G401.6 (cell line): Measurements from ENCODE around the gene C1QTNF6.

ENCODE experiments used
- FAIRE-seq: peaks from 2 replicates; lab custom pipeline; 2012; peaks lifted over from hg19 to GRCh38; lab: Jason Lieb, UNC

Gene C1QTNF6

GRCh38 chr22:37190262-37190780 lies 2.3 kb upstream of the C1QTNF6 start:
- peak; percentile 94 for FAIRE-seq

DNA sequence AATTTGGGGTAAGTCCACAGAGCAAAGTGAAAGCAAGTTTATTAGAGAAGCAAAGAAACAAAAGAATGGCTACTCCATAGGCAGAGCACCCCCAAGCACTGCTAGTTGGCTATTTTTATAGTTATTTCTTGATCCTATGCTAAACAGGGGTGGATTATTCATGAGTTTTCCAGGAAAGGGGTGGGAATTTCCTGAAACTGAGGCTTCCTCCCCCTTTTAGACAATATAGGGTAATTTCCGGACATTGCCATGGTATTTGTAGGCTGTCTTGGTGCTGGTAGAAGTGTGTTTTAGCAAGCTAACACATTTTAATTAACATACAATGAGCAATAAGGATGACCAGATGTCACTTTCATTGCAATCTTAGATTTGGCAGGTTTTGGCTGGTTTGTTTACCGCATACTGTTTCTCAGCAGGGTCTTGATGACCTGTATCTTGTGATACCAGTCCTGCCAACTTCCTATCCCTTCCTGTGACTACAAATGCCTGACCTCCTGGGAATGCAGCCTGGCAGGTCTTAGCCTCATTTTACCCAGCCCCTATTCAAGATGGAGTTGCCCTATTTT lies 937 bp upstream of the C1QTNF6 start:
- peak; percentile 97 for FAIRE-seq

DNA sequence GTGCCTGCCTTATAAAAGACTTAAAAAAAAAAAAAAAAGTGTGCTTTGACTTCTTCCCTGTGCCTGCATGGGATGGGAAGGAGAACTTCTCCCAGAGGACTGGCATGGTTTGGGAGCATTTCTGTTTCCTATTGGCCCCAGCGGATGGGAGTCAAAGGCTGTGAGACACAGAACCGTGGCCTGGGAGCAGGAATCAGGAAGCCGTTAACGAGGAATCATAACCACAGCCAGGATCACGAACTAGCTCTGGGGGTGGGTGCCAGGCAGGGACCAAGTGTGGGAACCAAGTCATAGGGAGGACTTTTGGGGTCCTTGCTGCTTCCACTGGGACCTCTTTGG lies 526 bp downstream of the C1QTNF6 start:
- no peak for FAIRE-seq

GRCh38 chr22:37186997-37187522 lies 987 bp downstream of the C1QTNF6 start:
- FAIRE-seq: peak; percentile 78

DNA sequence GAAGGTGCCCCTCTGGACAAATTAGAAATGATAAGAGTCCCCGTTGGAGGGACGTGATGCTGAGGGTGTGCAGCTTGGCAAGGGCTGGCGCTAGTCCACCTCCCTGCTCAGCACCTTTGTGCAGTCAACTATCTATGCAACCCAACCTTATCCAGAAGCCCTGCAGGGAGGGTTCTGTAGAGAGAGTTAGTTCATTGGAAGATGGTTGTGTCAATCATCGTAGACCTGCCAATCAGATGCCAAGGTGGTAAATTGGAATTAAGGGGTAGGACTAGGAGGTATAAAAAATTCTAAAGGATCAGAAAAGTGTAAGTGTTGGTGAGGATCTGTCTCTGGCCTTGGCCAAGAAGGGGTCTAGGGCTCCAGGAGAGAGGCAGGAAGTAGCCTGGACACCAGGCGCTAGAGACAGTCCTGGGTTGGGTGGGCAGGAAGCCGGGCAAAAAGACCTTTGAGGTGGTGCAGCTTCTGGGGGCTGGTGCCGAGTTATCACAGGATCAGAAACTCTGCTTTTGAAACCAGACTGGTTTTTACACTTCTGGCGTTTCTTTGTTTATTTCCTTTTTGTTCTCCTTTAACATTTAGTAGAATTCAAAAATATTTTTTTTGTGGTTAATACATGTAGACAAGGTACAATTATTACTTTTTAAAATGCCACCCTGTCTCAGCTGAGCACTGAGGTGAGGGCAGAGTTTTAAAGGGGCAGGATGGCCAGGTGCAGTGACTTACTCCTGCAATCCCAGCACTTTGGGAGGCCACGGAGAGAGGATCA lies 1.6 kb downstream of the C1QTNF6 start:
- FAIRE-seq: peak; percentile 85

GRCh38 chr22:37185646-37186227 lies 2.3 kb downstream of the C1QTNF6 start:
- FAIRE-seq: no peak

- no peak for FAIRE-seq
These were observed 3.1 kb downstream of the C1QTNF6 start for GRCh38 chr22:37184816-37185541.

DNA sequence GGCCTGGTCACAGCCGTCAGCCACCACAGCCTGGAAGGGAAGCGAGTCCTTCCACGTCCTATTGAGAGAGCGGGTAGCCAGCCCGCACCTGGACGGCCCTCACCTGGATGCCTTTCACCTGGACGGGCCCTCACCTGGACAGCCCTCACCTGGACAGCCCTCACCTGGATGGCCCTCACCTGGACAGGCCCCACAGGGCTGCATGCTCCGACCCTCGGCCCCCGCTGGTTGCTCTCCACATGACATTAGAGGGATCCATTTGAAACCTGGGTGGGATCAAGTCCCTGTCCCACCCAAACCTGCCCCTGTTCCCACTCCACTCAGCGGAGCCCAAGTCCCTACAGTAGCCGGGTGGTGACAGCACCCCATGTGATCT lies 3.7 kb downstream of the C1QTNF6 start:
- no peak for FAIRE-seq

DNA sequence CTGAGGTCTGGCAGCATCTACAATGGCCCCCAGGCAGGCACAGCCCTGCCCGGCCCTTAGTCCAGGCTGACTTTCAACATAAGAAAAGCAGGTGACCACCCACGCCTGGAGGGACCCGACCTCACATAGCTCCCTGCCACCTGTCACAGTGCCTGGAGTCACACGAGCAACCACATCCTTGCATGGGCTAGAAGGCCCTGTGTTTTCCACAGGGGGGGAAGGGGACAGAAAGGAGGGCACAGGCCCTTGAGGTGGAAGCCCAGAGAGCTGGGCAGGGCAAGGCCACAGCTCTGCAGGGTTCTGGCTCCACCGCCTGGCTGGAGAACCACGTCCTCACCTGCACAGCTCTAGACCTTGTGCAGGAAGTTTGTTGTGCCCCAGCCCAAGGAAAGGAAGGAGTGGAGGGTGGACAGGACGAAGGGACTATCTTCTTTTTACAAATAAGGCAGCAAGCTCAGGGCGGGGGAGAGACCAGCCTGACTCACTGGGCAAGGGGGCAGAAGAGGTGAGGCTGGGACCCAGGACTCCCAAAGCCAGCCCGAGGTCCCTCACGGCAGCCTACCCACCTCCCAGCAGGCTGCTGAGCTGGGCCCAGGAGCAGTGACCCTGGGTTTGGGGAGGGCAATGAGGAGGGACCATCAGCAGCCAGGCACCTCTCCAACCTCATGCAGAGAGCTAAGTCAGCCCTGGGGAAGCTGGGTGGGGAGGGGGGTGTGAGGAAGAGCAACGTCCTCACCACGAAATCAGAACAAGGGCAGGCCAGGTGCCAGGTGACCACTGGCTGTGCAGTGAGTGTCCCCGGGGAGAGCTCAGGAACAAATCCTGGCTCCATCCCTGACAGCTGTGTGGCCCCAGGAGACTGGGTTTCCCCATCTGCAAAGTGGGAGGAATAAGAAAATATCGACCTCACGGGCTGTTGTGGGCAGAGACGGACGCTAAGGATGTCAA lies 4.3 kb downstream of the C1QTNF6 start:
- FAIRE-seq: no peak

DNA sequence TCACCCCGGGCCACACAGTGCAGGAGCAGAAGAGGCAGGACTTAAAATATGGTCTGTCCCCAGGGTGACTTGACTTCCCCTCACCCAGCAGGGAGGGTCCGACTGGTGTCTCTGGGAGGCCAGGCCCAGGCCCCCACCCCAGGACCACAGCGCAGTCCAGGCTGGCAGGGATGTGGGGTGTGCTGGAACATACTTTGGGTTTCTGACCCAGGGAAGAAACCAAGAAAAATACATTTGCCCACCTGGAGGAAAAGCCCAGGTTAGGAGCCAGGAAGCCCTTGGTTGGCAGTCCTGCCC lies 5.2 kb downstream of the C1QTNF6 start:
- FAIRE-seq: no peak

DNA sequence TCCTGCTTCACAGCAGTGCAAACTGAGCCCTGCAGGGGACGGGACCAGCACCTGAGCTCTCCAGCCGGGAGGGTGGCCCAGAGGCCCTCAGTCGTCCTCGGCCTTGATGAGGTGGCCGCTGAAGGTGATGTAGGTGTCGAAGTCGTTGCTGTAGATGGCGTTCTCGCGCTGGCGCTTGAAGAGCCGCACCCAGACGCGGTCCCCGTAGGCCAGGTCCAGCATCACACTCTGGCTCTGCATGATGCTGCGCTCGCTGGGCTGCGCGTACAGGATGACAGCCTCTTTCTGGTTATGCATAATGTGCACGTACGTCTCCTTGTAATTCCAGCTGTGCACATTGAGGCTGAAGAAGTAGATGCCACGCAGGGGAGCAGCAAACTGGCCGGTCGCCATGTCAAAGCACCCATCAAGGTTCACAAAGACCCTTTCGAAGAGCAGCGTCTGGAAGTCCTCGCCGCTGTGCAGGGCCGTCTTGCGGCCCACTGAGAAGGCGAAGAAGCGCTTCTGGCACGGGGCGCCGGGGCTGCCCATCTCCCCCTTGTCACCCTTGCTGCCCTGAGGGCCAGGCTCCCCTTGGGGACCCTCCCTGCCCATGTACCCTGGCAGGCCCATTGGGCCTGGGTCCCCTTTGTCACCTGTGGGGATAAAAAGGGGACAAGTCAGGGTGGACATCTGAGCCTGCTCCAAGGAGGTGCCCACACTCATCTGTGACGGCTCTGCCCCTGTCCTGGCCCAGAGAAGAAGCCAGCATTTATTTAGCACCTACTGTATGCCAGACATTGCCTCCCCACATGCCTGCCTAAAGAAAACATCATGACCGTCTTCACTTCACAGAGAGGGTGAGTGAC lies 5.7 kb downstream of the C1QTNF6 start:
- FAIRE-seq: no peak

DNA sequence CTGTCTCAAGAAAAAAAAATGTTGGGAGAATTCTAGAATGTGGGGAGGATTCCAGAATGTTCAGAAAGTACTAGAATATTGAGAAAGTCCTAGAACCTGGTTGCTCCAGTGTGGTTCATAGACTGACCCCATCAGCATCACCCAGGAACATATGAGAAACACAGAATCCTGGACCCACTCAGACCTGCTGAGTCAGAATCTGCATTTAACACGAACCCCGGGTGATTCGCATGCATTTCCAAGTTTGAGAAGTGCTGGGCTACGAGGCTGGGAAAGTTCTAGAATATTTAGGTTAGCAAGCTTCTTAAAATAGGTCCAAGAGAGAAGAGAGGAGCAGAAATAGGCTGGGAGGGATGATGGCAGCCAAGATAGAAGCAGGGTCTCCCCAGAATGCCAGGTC lies 6.4 kb downstream of the C1QTNF6 start:
- no peak for FAIRE-seq

GRCh38 chr22:37180531-37181231 lies 7.4 kb downstream of the C1QTNF6 start:
- FAIRE-seq: no peak

DNA sequence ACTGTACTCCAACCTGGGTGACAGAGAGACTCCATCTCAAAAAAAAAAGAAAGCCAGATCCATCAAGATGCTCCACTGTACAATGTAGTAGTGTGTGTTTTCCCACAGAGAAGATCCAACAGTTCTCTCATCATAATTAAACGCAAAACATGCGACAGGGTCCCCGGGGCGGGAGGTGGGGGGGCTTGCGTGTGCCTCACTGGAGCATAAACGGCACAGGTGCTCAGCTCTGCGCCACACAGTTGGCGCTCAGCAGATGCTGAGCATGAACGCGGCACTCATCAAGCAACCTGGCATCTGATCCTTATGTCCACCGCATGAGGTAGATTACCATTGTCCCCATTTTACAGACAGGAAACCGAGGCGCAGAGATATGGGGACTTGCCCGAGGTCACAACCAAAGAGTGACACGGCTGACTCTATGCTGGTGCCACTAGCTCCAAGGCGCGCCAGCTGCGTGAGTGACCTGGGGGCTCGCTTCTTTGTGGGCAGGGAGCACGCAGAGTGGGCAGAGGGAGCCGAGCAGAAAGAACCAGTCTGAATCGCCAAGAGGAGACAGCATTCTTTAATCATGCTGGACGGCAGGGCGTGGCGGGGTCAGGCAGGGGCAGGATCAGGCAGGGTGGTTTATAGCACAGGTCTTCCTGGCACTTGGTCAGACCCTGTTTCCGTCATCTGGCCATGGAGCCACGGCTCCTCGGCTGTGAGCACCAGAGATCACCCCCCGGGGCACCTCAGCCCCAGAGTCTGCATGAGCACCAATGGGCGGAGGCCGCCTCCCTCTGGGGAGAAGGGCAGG lies 8.2 kb downstream of the C1QTNF6 start:
- no peak for FAIRE-seq

DNA sequence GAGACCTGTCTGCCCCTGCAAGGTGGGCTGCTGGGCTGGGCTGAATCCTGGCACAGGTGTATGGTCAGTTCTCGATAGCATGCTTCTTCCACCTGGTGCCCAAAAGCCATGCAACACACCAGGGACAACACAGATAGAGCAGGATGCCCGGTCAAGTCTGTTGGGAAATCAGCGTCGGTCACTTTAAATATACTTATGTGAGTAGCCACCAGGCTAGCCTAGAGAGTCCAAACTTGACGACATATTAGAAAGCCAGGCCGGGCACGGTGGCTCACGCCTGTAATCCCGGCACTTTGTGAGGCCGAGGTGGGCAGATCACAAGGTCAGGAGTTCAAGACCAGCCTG lies 8.9 kb downstream of the C1QTNF6 start:
- FAIRE-seq: no peak

- FAIRE-seq: no peak
These were observed 9.5 kb downstream of the C1QTNF6 start for GRCh38 chr22:37178350-37179125.

DNA sequence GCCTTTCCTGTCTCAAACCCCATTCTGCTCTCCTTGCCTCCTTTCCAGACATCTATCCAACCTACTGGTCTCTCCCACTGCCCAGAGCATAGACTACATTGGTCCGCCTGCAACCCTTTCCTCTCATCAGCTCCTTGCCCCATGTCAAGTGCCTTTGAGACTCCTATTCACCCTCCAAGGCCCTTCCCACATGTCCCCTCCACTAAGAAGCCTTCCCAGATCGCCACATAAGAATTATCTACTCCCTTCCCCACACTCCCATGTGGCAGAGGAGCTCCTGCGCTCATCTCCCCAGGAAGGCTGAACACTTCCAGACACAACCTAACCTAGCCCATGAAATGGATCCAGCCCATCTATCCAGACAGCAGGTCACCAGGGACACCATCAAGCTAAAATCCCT lies 10.3 kb downstream of the C1QTNF6 start:
- no peak for FAIRE-seq

- FAIRE-seq: no peak
These were observed 10.8 kb downstream of the C1QTNF6 start for GRCh38 chr22:37177221-37177620.
